KOPT-K1 (cell line): ENCODE measurements around the gene OMG.
"Not testable (repeated sequence)": the region's sequence is repeated elsewhere in the genome, so short reads cannot be mapped to it uniquely, and the experiment has no call there.

Source experiments
- H3K27ac ChIP-seq: fragments of 200-600 bp; sonication (generic); 2 replicates; pipeline ENCODE4 v1.5.1; 2016; ENCODE audit warnings: antibody characterized with exemption, mild to moderate bottlenecking, low read depth, low read length; ENCODE audit not compliant: poor library complexity, severe bottlenecking
- H3K36me3 ChIP-seq: fragments of 200-600 bp; sonication (generic); 2 replicates; pipeline ENCODE4 v1.5.1; 2017; ENCODE audit warnings: antibody characterized with exemption, mild to moderate bottlenecking, low read length, moderate library complexity; ENCODE audit not compliant: insufficient read depth
- H3K9me3 ChIP-seq: fragments of 200-600 bp; sonication (generic); 2 replicates; pipeline ENCODE4 v1.5.1; 2017; ENCODE audit warnings: antibody characterized with exemption, low read length, mild to moderate bottlenecking; ENCODE audit not compliant: insufficient read depth, poor library complexity, severe bottlenecking

The OMG gene

GRCh38 chr17:31289790-31290189 lies 7.2 kb downstream of the OMG start:
- no peak overlapping the region for H3K27ac ChIP-seq
- H3K36me3 ChIP-seq: no peaks in the 10 kb centered on the region; the same call in 1 of the 2 replicates
- H3K9me3 ChIP-seq: no peaks in the 10 kb centered on the region

DNA sequence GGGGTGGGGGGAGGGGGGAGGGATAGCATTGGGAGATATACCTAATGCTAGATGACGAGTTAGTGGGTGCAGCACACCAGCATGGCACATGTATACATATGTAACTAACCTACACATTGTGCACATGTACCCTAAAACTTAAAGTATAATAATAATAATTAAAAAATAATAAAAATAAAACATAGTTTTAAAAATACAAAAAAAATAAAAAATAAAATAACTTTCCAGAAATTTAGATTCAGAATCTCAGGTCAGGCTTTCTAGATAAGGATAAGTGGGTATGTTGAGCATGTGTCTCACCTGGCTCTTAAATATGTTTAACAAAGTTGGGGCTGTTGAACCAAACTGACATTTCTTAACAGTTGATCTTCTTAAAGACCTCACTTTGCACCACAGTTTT lies 9.1 kb downstream of the OMG start:
- H3K27ac ChIP-seq, H3K36me3 ChIP-seq, H3K9me3 ChIP-seq: not testable (repeated sequence)

DNA sequence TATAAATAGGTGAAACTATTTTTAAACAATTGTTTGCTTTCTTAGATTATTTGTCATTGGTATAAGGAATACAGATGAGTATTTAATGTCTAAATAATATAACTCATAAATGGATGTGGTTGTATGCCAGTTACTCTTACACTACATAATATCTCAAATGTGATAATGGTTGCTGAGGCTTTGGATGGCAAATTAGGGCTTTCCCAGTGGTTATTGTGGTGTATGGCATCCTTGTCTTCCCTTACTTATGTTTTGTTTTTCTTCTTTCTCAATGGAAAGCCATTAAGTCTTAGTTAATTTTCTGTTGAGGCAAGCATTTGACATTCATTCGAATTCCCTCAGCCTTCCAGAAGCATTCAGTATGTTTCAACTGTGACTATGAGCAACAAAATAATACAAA lies 10.5 kb downstream of the OMG start:
- Histone ChIP-seq H3K27ac (no peak overlapping the region), H3K9me3 (no peaks in the 10 kb centered on the region), H3K36me3 (peaks cover 2% of the 10 kb centered on the region)

DNA sequence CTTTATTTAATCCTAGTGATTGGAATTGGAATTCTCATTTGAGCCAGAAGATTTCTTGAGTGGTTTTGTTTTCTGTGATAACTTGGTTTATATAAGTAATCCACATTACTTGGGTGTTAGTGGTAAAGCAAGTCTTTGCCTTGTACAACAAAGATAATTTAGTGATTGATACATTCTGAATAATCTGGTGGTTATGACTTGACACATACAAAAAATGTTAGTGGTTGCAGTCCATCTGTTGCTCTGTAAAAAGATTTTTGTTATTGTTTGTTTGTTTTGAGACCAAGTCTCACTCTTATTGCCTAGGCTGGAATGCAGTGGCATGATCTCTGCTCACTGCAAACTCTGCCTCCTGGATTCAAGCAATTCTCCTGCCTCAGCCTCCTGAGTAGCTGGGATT lies 13.2 kb downstream of the OMG start:
- H3K27ac ChIP-seq: no peak overlapping the region
- no peaks in the 10 kb centered on the region for H3K9me3 ChIP-seq
- H3K36me3 ChIP-seq: peaks cover 12% of the 10 kb centered on the region; the same call in 1 of the 2 replicates

DNA sequence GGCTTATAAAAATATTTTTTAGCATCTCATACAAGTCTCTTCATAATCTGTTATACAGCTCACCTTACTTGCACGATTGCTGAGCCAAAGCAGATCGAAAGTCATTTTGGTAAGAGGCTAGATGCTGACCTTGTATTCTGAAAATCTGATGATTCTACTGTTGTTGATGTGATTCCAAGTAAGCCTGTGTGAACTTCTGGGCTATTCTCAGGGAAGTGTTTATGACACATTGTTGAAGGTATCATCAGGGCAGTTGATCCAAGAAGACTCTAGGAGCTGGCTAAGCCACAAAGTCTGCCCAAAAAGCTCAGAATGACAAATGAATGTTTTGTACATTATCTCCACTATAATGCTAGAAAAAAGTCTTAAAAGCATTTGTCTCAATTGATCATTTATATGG lies 16.0 kb downstream of the OMG start:
- H3K27ac ChIP-seq: no peak overlapping the region
- no peaks in the 10 kb centered on the region for H3K9me3 ChIP-seq
- H3K36me3 ChIP-seq: peaks cover 22% of the 10 kb centered on the region

DNA sequence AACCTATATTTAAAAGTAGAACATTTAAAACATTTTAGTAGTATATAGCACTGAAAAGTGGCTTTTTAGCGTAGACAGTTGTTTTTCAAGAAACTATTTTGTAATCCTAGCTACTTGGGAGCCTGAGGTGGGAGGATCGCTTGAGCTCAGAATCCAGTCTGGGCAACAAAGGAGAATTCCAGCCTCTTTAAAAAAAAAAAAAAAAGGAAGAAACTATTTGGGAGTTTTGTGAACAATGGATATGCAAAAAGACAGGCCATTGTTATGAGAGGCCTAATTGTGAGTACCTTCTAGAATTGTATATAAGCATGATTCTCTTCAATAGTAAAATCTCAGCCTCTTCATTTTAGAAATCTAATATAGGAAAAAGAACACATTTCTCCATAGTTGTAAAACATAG lies 17.6 kb downstream of the OMG start:
- no peak overlapping the region for H3K27ac ChIP-seq
- H3K36me3 ChIP-seq: peaks cover 22% of the 10 kb centered on the region
- H3K9me3 ChIP-seq: no peaks in the 10 kb centered on the region

DNA sequence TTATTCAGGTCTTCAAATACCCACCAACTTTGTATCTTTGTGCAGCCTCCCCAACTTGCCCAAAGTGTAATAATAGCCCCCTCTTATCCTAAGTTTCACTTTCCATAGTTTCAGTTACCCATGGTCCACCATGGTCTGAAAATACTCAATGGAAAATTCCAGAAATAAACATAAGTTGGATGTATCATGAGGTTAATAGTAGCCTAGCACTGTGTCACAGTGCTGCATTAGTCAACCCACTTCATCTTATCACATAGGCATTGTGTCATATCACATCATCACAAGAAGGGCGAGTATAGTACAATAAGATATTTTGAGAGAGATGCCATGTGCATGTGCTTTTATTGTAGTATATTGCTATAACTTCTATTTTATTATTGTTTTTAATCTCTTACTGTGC lies 21.9 kb downstream of the OMG start:
- Histone ChIP-seq H3K36me3 (peaks cover 18% of the 10 kb centered on the region), H3K9me3 (no peaks in the 10 kb centered on the region), H3K27ac (no peak overlapping the region)

DNA sequence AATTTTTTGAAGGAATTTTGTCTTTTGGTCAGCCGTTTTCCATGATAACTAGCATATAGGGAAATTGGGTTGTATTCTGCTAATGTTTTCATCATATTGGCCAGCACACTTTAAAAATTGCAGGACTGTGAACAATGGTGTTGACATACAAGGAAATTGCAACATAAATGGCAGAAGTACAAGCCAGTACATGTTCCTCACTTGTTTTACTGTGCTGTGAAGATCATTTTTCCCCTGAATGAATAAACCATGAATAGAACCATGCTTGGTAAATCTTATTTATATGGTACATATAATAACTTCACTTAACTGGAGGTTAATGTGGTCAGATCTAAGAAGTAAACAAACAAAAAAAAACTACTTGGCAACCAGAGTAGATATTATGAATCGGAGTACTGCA lies 22.8 kb downstream of the OMG start:
- Histone ChIP-seq H3K9me3 (no peaks in the 10 kb centered on the region), H3K27ac (no peak overlapping the region)

GRCh38 chr17:31273516-31273915 lies 23.5 kb downstream of the OMG start:
- H3K36me3 ChIP-seq: peaks cover 28% of the 10 kb centered on the region
- H3K27ac ChIP-seq: no peak overlapping the region
- no peaks in the 10 kb centered on the region for H3K9me3 ChIP-seq

More for the DNA sequence above, 22.8 kb downstream of the OMG start:
- H3K36me3 ChIP-seq: peaks cover 25% of the 10 kb centered on the region

- H3K27ac ChIP-seq: no peak overlapping the region
- peaks cover 33% of the 10 kb centered on the region for H3K36me3 ChIP-seq
- no peaks in the 10 kb centered on the region for H3K9me3 ChIP-seq
Measured at GRCh38 chr17:31272803-31273202, 24.2 kb downstream of the OMG start.

DNA sequence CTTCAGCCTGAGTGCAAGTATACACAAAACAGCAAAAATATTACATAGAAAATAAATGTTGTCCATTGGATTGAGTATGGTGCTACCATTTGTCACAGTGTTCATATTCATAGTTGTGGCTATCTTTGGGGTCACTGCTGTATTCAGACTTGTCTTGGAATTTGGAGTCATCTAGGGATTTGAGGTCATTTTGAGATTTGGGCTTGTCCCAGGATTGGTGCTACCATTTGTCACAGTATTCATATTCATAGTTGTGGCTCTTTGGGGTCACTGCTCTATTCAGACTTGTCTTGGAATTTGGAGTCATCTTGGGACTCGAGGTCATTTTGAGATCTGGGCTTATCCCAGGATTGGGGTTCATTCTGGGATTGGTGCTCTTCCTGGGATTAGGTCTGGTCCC lies 24.8 kb downstream of the OMG start:
- H3K36me3 ChIP-seq: peaks cover 33% of the 10 kb centered on the region
- no peak overlapping the region for H3K27ac ChIP-seq
- no peaks in the 10 kb centered on the region for H3K9me3 ChIP-seq

DNA sequence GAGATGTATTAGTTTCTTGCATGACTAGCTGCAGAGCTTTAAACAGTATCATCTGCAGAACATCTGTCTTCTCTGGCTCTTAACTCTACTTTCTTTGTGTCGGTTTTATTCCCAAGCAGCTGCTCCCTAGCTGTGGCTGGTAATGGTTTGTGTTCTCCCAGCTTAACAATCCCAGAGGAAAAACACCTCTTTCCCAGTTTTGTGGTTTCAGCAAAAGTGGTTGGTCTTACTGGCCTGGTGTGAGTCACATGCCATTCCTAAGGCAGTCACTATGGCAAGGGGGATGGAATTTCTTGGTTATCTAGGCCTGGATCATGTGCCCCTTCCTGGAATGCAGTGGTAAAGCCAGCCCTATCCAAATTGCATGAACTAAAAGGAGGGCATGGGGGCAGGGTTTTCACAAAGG lies 27.5 kb downstream of the OMG start:
- no peaks in the 10 kb centered on the region for H3K9me3 ChIP-seq
- no peak overlapping the region for H3K27ac ChIP-seq
- H3K36me3 ChIP-seq: peaks cover 52% of the 10 kb centered on the region

DNA sequence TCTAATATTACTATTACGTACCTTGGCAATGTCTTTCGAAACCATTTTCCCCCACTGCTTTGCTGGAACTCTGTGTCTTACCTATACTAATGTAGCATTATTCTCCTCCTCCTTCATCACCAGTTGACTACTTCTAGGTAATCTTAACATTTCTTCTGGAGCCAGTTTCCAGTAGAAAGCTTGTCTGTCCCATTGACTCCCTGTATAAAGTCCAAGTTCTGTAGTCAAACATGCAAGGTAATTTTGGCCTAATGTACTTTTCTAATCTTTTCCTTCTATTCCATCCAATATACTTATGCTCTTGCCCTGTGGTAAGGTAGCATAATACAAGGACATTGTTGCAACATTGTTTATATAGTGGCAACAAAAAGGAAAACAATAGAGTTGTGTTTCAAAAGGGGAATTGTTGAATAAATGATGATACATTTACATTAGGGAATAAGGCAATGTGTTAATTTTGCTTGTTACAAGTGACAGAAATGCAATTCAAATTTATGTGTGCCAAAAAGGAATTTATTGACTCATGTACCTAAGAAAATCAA lies 27.9 kb downstream of the OMG start:
- Histone ChIP-seq H3K9me3 (no peaks in the 10 kb centered on the region), H3K36me3 (peaks cover 52% of the 10 kb centered on the region), H3K27ac (no peak overlapping the region)

DNA sequence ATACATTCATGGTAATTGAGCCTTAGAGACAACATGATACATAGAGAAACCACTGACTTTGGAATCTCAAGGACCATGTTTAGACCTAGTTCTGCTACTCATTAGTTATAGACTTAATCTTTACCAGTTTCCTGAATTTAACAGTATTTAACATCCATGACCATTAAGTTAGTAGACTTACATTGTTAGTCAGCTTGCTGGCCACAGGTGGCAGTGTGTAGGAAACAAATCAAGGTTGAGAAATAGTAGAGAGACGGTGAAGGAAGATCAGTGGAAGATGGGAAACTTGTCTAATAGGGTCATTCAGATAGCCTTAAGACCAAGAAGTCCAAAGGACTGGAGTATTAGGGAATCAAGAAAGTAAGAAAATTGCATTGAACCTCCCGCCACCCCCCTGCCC lies 31.0 kb downstream of the OMG start:
- H3K27ac ChIP-seq: no peak overlapping the region
- no peaks in the 10 kb centered on the region for H3K9me3 ChIP-seq
- peaks cover 53% of the 10 kb centered on the region for H3K36me3 ChIP-seq

GRCh38 chr17:31262923-31263322 lies 34.1 kb downstream of the OMG start:
- H3K36me3 ChIP-seq: peaks cover 42% of the 10 kb centered on the region
- H3K27ac ChIP-seq, H3K9me3 ChIP-seq: not testable (repeated sequence)

DNA sequence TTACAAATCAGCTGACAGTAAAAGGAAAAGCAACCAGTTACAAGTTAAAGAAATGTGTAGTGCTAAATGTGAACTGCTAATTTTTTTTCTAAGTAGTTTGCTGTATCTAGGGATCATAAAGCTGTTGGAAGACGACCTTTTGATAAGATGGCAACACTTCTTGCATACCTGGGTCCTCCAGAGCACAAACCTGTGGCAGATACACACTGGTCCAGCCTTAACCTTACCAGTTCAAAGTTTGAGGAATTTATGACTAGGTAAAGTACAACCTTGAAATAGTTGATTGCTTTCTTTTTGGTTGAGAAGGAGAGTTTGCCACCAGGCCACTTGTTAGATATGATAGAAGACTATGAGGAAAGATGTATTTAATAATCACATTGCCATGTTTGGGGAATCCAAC lies 35.4 kb downstream of the OMG start:
- H3K36me3 ChIP-seq: peaks cover 30% of the 10 kb centered on the region
- no peaks in the 10 kb centered on the region for H3K9me3 ChIP-seq
- H3K27ac ChIP-seq: no peak overlapping the region

GRCh38 chr17:31260151-31260550 lies 36.9 kb downstream of the OMG start:
- Histone ChIP-seq H3K9me3 (no peaks in the 10 kb centered on the region), H3K36me3 (peaks cover 18% of the 10 kb centered on the region), H3K27ac (no peak overlapping the region)
